SH-SY5Y (cell line): ENCODE results near the gene GSTA5.

Source experiments
- GATA2 ChIP-seq: IDR thresholded peaks from 2 replicates; pipeline ENCODE4 v1.6.1; 2011; ENCODE audit warnings: mild to moderate bottlenecking, low read depth, low read length
- GATA3 ChIP-seq: IDR thresholded peaks from 2 replicates; pipeline ENCODE4 v1.6.1; 2011; ENCODE audit warnings: low read depth, mild to moderate bottlenecking, low read length, moderate library complexity

DNA sequence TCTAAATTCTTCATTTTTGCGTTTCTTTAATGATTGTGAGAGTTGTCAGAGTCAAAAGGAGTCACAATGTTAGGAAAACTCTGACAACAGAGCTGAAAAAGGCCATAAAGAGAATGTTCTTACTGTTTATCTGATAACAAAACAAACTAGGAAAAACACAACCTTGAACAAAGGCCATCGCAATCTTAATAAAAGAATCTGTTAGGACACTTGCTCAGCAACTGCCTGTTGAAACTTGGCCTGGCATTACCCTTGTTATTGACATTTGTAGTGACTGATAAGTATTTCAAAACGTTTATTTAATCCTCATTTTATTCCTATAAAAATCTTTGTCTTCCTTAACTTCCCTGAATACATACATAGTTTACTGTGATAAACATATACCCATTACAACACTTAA, 52.7 kb downstream of the GSTA5 start:
- no peak for TF ChIP-seq GATA3
- no peak for TF ChIP-seq GATA2
